Subcutaneous abdominal adipose tissue (tissue), 5 donors: ENCODE results near the gene NBL1.
A peak's percentile ranks its signal among the peaks of the same experiment; 100 is the strongest.

Source experiments
- H3K27ac ChIP-seq: one replicate; pipeline ENCODE4 v1.7.0; 2013; ENCODE audit warnings: low read depth, mild to moderate bottlenecking, inconsistent platforms, low read length, moderate library complexity
- H3K27me3 ChIP-seq, 5 donors: one replicate each; pipeline ENCODE4 v1.7.0; 2013; ENCODE audit warnings: low read length in 5 of 5, inconsistent platforms in 1 of 5; ENCODE audit not compliant: control insufficient read depth in 5 of 5, insufficient read depth in 4 of 5
- H3K36me3 ChIP-seq, 5 donors: one replicate each; pipeline ENCODE4 v1.7.0; 2013; ENCODE audit warnings: low read length in 5 of 5; ENCODE audit not compliant: control insufficient read depth in 5 of 5, insufficient read depth in 5 of 5
- H3K4me1 ChIP-seq, 5 donors: one replicate each; pipeline ENCODE4 v1.7.0; 2013; ENCODE audit warnings: low read length in 5 of 5, mild to moderate bottlenecking in 3 of 5, moderate library complexity in 1 of 5; ENCODE audit not compliant: control insufficient read depth in 5 of 5, insufficient read depth in 5 of 5
- H3K4me3 ChIP-seq, 5 donors: one replicate each; pipeline ENCODE4 v1.7.0; 2013; ENCODE audit warnings: low read length in 5 of 5, low read depth in 1 of 5
- H3K9ac ChIP-seq, 5 donors: one replicate each; pipeline ENCODE4 v1.7.0; 2013; ENCODE audit warnings: low read length in 5 of 5, mild to moderate bottlenecking in 4 of 5, moderate library complexity in 3 of 5
- H3K9me3 ChIP-seq, 5 donors: one replicate each; pipeline ENCODE4 v1.7.0; 2013; ENCODE audit warnings: low read length in 5 of 5; ENCODE audit not compliant: control insufficient read depth in 5 of 5
- donor health status: healthy.
- donor health status: healthy.
- donor health status: healthy.
- donor health status: healthy.
- donor health status: healthy.

NBL1 gene

DNA sequence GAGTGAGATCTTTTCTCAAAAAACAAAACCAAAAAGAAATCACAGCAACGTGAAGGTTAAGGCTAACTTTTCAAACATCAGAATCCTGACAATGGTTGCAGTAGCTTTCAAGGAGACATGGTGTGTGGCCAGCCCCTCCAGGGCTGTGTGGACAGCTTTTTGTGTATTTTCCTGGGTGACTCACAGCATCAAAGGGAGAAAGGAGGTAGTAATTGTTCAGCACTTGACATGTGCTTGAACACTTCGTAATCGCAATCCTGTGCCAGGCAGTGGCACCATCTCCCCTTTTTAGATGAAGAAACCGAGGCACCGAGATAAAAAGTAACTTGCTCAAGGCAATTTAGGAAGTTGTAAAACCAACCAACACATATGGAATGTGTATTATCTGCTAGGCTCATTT, 10.3 kb downstream of the NBL1 start:
- Histone ChIP-seq H3K27ac (no peak overlapping the region), H3K4me3 (no peak overlapping the region), H3K9me3 (no peaks in the 10 kb centered on the region), H3K36me3 (peaks cover 0 to 33% (median 28%) of the 10 kb centered on the region in 5 donors), H3K4me1 (peaks cover 6 to 38% (median 31%) of the 10 kb centered on the region in 5 donors), H3K27me3 (no peaks in the 10 kb centered on the region), H3K9ac (no peak overlapping the region)

DNA sequence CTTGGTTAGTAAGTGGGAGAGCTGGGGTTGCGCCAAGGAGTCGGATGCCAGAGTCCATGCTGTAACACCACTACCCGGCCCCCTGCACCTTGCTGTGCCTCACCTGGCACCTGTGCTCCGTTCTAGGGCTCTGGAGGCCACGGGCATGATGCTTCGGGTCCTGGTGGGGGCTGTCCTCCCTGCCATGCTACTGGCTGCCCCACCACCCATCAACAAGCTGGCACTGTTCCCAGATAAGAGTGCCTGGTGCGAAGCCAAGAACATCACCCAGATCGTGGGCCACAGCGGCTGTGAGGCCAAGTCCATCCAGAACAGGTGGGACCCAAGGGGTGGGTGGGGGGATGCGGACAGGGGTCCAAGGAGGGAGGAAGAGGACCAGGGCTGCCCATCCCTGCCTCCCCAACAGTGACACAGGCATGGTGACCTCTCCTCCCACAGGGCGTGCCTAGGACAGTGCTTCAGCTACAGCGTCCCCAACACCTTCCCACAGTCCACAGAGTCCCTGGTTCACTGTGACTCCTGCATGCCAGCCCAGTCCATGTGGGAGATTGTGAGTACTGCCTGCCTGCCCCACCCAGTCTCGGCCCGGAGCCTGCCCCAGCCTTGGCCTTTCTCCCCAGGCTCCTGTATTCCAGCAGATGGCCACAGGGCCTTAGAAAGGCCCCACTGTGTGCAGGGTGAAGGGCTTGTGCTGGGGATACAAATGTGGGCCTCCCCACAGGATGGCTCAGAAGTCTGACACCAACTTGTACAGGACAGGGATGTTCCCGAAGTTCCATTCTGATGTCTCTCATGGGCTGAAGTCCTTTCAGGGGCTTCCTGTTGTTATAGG, 11.0 kb downstream of the NBL1 start:
- Histone ChIP-seq H3K4me3 (no peak overlapping the region), H3K9me3 (no peaks in the 10 kb centered on the region), H3K27ac (no peak overlapping the region), H3K27me3 (peaks cover 0 to 3% (median 0%) of the 10 kb centered on the region in 5 donors), H3K4me1 (peaks cover 9 to 40% (median 28%) of the 10 kb centered on the region in 5 donors), H3K36me3 (peaks cover 0 to 33% (median 28%) of the 10 kb centered on the region in 5 donors), H3K9ac (peak overlapping the region in 1 of 5 donors; percentile 16)

DNA sequence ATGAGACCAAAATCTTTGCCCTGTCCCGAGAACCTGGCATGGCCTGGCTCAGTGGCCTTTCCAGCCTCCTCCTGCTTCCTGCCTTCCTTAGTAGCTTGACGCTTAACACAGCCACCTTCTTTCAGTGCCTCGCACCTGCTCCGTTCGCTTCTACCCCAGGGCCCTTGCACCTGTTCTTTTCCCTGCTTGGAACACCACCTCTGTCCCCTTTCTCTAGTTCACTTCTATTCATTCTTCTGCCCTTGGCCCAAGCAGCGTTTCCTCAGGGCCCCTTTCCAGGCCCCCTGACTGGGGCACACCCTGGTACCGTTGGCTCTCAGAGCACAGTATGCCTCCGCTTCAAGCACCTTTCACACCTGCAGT, 11.6 kb downstream of the NBL1 start:
- Histone ChIP-seq H3K27ac (no peak overlapping the region), H3K4me1 (peaks cover 8 to 34% (median 22%) of the 10 kb centered on the region in 5 donors), H3K36me3 (peaks cover 0 to 33% (median 28%) of the 10 kb centered on the region in 5 donors)

DNA sequence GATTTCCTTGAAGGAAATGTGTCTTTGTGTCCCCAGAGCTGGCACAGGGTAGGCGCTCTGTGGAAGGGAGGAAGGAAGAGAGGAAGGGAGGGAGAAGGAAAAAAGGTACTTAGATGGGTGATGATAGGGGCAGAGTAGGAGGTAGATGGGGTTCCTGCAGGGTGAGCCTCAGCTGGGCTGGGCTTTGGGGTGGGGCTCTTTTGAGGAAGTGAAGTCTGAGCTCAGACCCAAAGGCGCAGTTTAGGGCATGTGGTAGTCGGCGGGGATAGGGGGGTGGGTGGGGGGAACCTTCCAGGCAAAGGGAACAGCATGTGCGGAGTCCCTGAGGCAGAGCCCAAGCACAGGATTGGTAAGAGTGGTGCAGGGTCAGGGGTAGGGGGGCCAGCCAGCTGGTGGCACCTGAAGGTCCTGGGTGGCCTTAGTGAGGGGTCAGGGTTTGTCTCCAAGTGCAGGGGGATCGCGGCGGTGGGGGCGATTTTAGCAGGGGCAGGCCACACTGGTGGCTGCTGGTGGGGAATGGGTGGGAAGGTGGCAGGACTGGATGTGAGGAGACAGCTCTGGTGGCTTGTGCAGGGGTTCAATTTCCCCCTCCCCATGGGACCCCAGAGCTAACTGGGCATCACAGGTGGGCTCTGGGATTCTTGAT, 12.1 kb downstream of the NBL1 start:
- H3K27ac ChIP-seq = no peak overlapping the region

More for the DNA sequence above, 11.6 kb downstream of the NBL1 start:
- Histone ChIP-seq H3K27me3 (peaks cover 0 to 3% (median 0%) of the 10 kb centered on the region in 5 donors), H3K9ac (peak overlapping the region in 1 of 5 donors; percentile 16), H3K9me3 (no peaks in the 10 kb centered on the region), H3K4me3 (no peak overlapping the region)

DNA sequence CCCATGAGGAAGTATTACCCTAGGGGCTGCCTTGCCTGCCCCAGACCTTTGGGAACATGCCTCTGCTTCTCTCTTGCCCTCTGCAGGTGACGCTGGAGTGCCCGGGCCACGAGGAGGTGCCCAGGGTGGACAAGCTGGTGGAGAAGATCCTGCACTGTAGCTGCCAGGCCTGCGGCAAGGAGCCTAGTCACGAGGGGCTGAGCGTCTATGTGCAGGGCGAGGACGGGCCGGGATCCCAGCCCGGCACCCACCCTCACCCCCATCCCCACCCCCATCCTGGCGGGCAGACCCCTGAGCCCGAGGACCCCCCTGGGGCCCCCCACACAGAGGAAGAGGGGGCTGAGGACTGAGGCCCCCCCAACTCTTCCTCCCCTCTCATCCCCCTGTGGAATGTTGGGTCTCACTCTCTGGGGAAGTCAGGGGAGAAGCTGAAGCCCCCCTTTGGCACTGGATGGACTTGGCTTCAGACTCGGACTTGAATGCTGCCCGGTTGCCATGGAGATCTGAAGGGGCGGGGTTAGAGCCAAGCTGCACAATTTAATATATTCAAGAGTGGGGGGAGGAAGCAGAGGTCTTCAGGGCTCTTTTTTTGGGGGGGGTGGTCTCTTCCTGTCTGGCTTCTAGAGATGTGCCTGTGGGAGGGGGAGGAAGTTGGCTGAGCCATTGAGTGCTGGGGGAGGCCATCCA, 12.8 kb downstream of the NBL1 start:
- H3K27me3 ChIP-seq = peaks cover 0 to 3% (median 0%) of the 10 kb centered on the region in 5 donors

More for the DNA sequence above, 12.1 kb downstream of the NBL1 start:
- H3K4me1 ChIP-seq = peaks cover 5 to 29% (median 16%) of the 10 kb centered on the region in 5 donors
- peaks cover 0 to 33% (median 28%) of the 10 kb centered on the region in 5 donors for H3K36me3 ChIP-seq
- H3K4me3 ChIP-seq = no peak overlapping the region
- H3K9me3 ChIP-seq = no peaks in the 10 kb centered on the region
- no peak overlapping the region for H3K9ac ChIP-seq
- peaks cover 0 to 3% (median 0%) of the 10 kb centered on the region in 5 donors for H3K27me3 ChIP-seq

DNA sequence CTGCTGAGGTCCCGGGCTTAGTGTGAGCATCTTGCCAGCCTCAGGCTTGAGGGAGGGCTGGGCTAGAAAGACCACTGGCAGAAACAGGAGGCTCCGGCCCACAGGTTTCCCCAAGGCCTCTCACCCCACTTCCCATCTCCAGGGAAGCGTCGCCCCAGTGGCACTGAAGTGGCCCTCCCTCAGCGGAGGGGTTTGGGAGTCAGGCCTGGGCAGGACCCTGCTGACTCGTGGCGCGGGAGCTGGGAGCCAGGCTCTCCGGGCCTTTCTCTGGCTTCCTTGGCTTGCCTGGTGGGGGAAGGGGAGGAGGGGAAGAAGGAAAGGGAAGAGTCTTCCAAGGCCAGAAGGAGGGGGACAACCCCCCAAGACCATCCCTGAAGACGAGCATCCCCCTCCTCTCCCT, 13.4 kb downstream of the NBL1 start:
- peaks cover 4 to 21% (median 12%) of the 10 kb centered on the region in 5 donors for H3K4me1 ChIP-seq
- no peak overlapping the region for H3K9ac ChIP-seq
- peaks cover 0 to 33% (median 28%) of the 10 kb centered on the region in 5 donors for H3K36me3 ChIP-seq
- H3K9me3 ChIP-seq = no peaks in the 10 kb centered on the region
- no peak overlapping the region for H3K27ac ChIP-seq
- H3K4me3 ChIP-seq = no peak overlapping the region
- H3K27me3 ChIP-seq = peaks cover 0 to 3% (median 0%) of the 10 kb centered on the region in 5 donors

More for the DNA sequence above, 12.8 kb downstream of the NBL1 start:
- peaks cover 4 to 23% (median 13%) of the 10 kb centered on the region in 5 donors for H3K4me1 ChIP-seq
- H3K27ac ChIP-seq = no peak overlapping the region
- H3K36me3 ChIP-seq = peaks cover 0 to 33% (median 28%) of the 10 kb centered on the region in 5 donors
- no peak overlapping the region for H3K4me3 ChIP-seq
- no peaks in the 10 kb centered on the region for H3K9me3 ChIP-seq
- H3K9ac ChIP-seq = no peak overlapping the region

DNA sequence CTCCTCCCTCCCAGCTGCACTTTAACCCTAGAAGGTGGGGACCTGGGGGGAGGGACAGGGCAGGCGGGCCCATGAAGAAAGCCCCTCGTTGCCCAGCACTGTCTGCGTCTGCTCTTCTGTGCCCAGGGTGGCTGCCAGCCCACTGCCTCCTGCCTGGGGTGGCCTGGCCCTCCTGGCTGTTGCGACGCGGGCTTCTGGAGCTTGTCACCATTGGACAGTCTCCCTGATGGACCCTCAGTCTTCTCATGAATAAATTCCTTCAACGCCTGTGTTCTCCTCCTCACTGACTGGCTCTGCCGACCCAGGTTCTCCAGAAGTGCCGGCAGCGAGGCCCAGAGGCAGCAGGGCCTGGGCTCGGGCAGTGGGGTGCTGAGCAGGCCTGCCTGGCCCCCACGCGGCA, 14.1 kb downstream of the NBL1 start:
- Histone ChIP-seq H3K27ac (no peak overlapping the region), H3K9me3 (no peaks in the 10 kb centered on the region), H3K4me3 (no peak overlapping the region), H3K9ac (no peak overlapping the region), H3K27me3 (peaks cover 0 to 5% (median 2%) of the 10 kb centered on the region in 5 donors), H3K4me1 (peaks cover 4 to 20% (median 8%) of the 10 kb centered on the region in 5 donors), H3K36me3 (peaks cover 0 to 33% (median 28%) of the 10 kb centered on the region in 5 donors)

DNA sequence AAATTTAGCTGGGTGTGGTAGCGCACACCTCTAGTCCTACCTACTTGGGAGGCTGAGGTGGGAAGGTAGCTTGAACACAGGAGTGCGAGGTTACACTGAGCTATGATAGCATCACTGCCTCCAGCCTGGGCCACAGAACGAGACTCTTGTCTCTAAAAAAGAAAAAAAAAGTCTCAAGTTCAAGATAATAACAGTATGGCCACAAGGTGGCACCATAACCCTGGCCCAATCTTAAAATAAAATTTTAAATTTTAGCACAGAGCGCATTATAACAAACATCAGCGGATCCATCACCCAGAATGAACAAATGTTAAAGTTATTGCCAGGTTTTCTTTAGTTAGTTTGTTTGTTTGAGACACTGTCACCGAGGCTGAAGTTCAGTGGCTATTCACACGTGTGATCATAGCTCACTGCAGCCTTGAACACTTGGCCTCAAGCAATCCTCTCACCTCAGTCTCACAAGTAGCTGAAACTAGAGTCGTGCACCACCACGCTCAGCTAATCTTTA, 17.7 kb downstream of the NBL1 start:
- Histone ChIP-seq H3K4me1 (peaks cover 4 to 21% (median 10%) of the 10 kb centered on the region in 5 donors), H3K9ac (no peak overlapping the region), H3K27me3 (peaks cover 21 to 34% (median 26%) of the 10 kb centered on the region in 5 donors), H3K36me3 (peaks cover 0 to 18% (median 14%) of the 10 kb centered on the region in 5 donors), H3K27ac (no peak overlapping the region), H3K9me3 (no peaks in the 10 kb centered on the region), H3K4me3 (no peak overlapping the region)

DNA sequence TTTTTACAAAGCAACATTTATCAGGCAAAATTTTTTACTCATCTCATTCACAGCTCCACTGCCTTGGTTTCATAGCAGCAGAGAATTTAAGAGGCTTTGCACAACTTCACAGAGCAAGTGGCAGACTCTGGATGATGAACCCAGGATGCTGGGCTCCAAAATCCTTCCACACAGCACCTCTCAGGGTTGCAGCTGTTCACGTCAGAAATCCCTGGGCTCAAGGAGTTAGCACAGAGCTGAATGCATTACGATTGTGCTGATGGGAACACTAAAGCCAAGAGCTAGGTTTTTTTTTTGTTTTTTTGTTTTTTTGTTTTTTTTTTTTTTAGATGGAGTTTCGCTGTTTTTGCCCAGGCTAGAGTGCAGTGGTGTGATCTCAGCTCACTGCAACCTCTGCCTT, 18.2 kb downstream of the NBL1 start:
- no peak overlapping the region for H3K9ac ChIP-seq
- no peak overlapping the region for H3K4me3 ChIP-seq
- H3K4me1 ChIP-seq = peaks cover 4 to 21% (median 10%) of the 10 kb centered on the region in 5 donors
- H3K9me3 ChIP-seq = no peaks in the 10 kb centered on the region
- peaks cover 21 to 37% (median 26%) of the 10 kb centered on the region in 5 donors for H3K27me3 ChIP-seq
- peaks cover 0 to 14% (median 12%) of the 10 kb centered on the region in 5 donors for H3K36me3 ChIP-seq
- H3K27ac ChIP-seq = no peak overlapping the region
